Neural cell (in vitro differentiated cells): Measurements from ENCODE around the gene INPP5A. TPM values are rescaled to one million over a fixed set of nuclear protein-coding genes. Genes with fewer than 3 reads are reported as not detected.

Experiments used
- H2AFZ ChIP-seq: fragments of 200-600, 300-800 bp; sonication (generic), shearing (Covaris generic); 2 replicates; pipeline ENCODE4 v1.6.0; 2014; ENCODE audit warnings: low read depth, mild to moderate bottlenecking, antibody characterized with exemption, low read length, moderate library complexity
- H3F3A ChIP-seq: fragments of 200-600 bp; shearing (Covaris generic); 2 replicates; pipeline ENCODE4 v1.6.1; 2016; ENCODE audit warnings: mild to moderate bottlenecking, moderate library complexity, mixed read lengths, antibody characterized with exemption, low read length; ENCODE audit not compliant: insufficient read depth, poor library complexity, severe bottlenecking
- H3K27ac ChIP-seq: fragments of 200-600, 300-800 bp; sonication (generic), shearing (Covaris generic); 2 replicates; pipeline ENCODE4 v1.5.1; 2014; ENCODE audit warnings: mild to moderate bottlenecking, low read length, moderate library complexity
- H3K27me3 ChIP-seq: fragments of 300-800, 200-600 bp; sonication (generic), shearing (Covaris generic); 2 replicates; pipeline ENCODE4 v1.6.0; 2014; ENCODE audit warnings: mild to moderate bottlenecking, low read depth, low read length, moderate library complexity; ENCODE audit not compliant: insufficient read depth
- H3K36me3 ChIP-seq: fragments of 300-800, 200-600 bp; sonication (generic), shearing (Covaris generic); 2 replicates; pipeline ENCODE4 v1.5.1; 2014; ENCODE audit warnings: mild to moderate bottlenecking, antibody characterized with exemption, low read length, moderate library complexity; ENCODE audit not compliant: insufficient read depth
- H3K4me2 ChIP-seq: fragments of 300-800, 200-600 bp; sonication (generic), shearing (Covaris generic); 2 replicates; pipeline ENCODE4 v1.6.0; 2014; ENCODE audit warnings: mild to moderate bottlenecking, low read length
- H3K4me3 ChIP-seq: fragments of 300-800, 200-600 bp; sonication (generic), shearing (Covaris generic); 2 replicates; pipeline ENCODE4 v1.5.1; 2014; ENCODE audit warnings: mild to moderate bottlenecking, low read length, moderate library complexity
- H3K79me2 ChIP-seq: fragments of 200-600 bp; shearing (Covaris generic); replicated peaks from 2 replicates; pipeline ENCODE4 v1.6.0; 2014; ENCODE audit warnings: mild to moderate bottlenecking, low read length, moderate library complexity; ENCODE audit not compliant: insufficient read depth
- H3K9ac ChIP-seq: fragments of 300-800, 200-600 bp; sonication (generic), shearing (Covaris generic); 2 replicates; pipeline ENCODE4 v1.6.1; 2016; ENCODE audit warnings: mild to moderate bottlenecking, low read length, mixed read lengths
- H3K9me2 ChIP-seq: fragments of 200-600 bp; shearing (Covaris generic); 2 replicates; pipeline ENCODE4 v1.6.1; 2016; ENCODE audit warnings: mild to moderate bottlenecking, low read length, mixed read lengths; ENCODE audit not compliant: insufficient read depth
- H3K9me3 ChIP-seq: fragments of 200-600, 300-800 bp; sonication (generic), shearing (Covaris generic); 2 replicates; pipeline ENCODE4 v1.6.1; 2016; ENCODE audit warnings: mild to moderate bottlenecking, mixed run types, low read length, moderate library complexity, mixed read lengths
- H4K20me1 ChIP-seq: fragments of 200-600 bp; shearing (Covaris generic); 2 replicates; pipeline ENCODE4 v1.6.1; 2016; ENCODE audit warnings: mild to moderate bottlenecking, mixed run types; ENCODE audit not compliant: insufficient read depth
- EP300 ChIP-seq: fragments of 450-650 bp; conservative IDR thresholded peaks from 2 replicates; pipeline ENCODE4 v1.6.1; 2014; ENCODE audit warnings: antibody characterized with exemption, mild to moderate bottlenecking, moderate library complexity; ENCODE audit not compliant: poor library complexity, severe bottlenecking
- EZH2 ChIP-seq: fragments of 200-600, 300-800 bp; shearing (Covaris generic), sonication (generic); IDR thresholded peaks from 2 replicates; pipeline ENCODE4 v1.6.1; 2014; ENCODE audit warnings: antibody characterized with exemption, low read length, borderline replicate concordance, mild to moderate bottlenecking; ENCODE audit not compliant: insufficient read depth, poor library complexity, severe bottlenecking
- MXI1 ChIP-seq: fragments of 450-650 bp; conservative IDR thresholded peaks from 2 replicates; pipeline ENCODE4 v1.6.1; 2014; ENCODE audit warnings: antibody characterized with exemption, mild to moderate bottlenecking; ENCODE audit not compliant: poor library complexity, severe bottlenecking
- POLR2AphosphoS5 ChIP-seq: IDR thresholded peaks from 2 replicates; pipeline ENCODE4 v1.6.1; 2012
- RAD21 ChIP-seq: fragments of 450-650 bp; conservative IDR thresholded peaks from 2 replicates; pipeline ENCODE4 v1.6.1; 2014; ENCODE audit warnings: antibody characterized with exemption, mild to moderate bottlenecking, moderate library complexity
- SMC3 ChIP-seq: fragments of 450-650 bp; conservative IDR thresholded peaks from 2 replicates; pipeline ENCODE4 v1.6.1; 2014; ENCODE audit warnings: antibody characterized with exemption, mild to moderate bottlenecking, moderate library complexity; ENCODE audit not compliant: poor library complexity
- TAF1 ChIP-seq: IDR thresholded peaks from 2 replicates; pipeline ENCODE4 v1.6.1; 2012; ENCODE audit warnings: low read depth
- polyA plus RNA-seq: library from polyadenylated mRNA; depleted of rRNA; stranded (reverse); fragments of >200 nt; gene quantifications from 2 replicates; pipeline ENCODE4 v1.2.3, GENCODE V29; 2014
- TF ChIP-seq, protein P1 (sequence below): IDR thresholded peaks from 2 replicates; pipeline ENCODE4 v1.6.1; 2012; ENCODE audit warnings: borderline replicate concordance
- TF ChIP-seq, protein P2 (sequence below): fragments of 450-650 bp; IDR thresholded peaks from 2 replicates; pipeline ENCODE4 v1.5.1; 2014; ENCODE audit warnings: antibody characterized with exemption, mild to moderate bottlenecking, moderate library complexity; ENCODE audit not compliant: poor library complexity, severe bottlenecking

The INPP5A gene
- polyA plus RNA-seq, 1 donor from 2014 or later, result 48.8 TPM

DNA sequence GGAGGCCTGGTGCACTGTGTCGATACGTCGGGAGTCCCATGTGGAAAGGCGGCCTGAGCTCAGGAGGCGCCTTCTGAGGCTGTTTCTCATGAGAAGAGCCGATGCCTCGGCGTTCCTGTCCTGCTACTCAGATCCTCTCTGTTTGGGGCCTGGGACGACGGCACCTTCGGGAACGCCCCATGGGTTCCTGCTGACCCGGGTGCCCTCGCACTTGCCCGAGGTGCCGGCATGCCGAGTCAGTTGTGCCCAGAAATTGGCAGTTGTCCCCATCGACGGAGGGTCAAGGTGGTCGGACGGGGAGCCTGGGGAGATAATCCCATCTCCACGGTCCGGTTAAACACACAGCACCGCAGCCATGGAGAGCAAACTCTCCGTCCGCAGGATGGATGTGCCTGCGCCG, 215.4 kb downstream of the INPP5A start:
- Histone ChIP-seq H3K27ac (no peak overlapping the region), H3K4me2 (no peak overlapping the region), H3K9me3 (no peaks in the 10 kb centered on the region), H3K79me2 (no peaks in the 10 kb centered on the region), H3K9me2 (no peaks in the 10 kb centered on the region), H3K9ac (no peak overlapping the region), H3K27me3 (peaks cover 4% of the 10 kb centered on the region), H3K36me3 (no peaks in the 10 kb centered on the region), H3F3A (no peaks in the 10 kb centered on the region), H4K20me1 (no peaks in the 10 kb centered on the region), H3K4me3 (no peak overlapping the region), H2AFZ (no peak overlapping the region)
- no peak for TF ChIP-seq RAD21

DNA sequence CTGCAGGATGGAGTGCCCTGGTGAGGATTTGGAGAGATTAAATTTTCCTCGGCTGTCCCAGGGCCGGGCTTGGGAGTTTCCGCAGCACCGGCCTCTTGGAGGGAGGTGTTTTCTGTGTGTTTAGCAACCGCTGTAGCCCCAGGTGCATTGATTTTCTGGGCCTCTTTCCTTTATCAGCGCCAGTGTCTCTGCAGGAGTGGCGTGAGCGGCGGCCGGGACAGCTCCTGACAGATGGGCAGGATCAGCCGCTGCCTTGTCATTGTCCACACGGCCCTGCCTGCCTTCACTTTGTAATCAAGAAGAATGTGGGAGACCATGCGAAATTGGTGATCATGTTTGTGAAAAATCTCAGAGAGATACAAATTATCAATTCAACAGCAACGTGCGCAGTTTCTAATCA, 216.0 kb downstream of the INPP5A start:
- Histone ChIP-seq H3F3A (no peaks in the 10 kb centered on the region), H3K36me3 (no peaks in the 10 kb centered on the region), H3K27me3 (peaks cover 4% of the 10 kb centered on the region), H3K4me2 (no peak overlapping the region), H3K79me2 (no peaks in the 10 kb centered on the region), H3K9me2 (no peaks in the 10 kb centered on the region), H3K27ac (no peak overlapping the region), H4K20me1 (no peaks in the 10 kb centered on the region), H2AFZ (no peak overlapping the region), H3K9me3 (no peaks in the 10 kb centered on the region), H3K4me3 (no peak overlapping the region), H3K9ac (no peak overlapping the region)
- TF ChIP-seq, protein P1, sequence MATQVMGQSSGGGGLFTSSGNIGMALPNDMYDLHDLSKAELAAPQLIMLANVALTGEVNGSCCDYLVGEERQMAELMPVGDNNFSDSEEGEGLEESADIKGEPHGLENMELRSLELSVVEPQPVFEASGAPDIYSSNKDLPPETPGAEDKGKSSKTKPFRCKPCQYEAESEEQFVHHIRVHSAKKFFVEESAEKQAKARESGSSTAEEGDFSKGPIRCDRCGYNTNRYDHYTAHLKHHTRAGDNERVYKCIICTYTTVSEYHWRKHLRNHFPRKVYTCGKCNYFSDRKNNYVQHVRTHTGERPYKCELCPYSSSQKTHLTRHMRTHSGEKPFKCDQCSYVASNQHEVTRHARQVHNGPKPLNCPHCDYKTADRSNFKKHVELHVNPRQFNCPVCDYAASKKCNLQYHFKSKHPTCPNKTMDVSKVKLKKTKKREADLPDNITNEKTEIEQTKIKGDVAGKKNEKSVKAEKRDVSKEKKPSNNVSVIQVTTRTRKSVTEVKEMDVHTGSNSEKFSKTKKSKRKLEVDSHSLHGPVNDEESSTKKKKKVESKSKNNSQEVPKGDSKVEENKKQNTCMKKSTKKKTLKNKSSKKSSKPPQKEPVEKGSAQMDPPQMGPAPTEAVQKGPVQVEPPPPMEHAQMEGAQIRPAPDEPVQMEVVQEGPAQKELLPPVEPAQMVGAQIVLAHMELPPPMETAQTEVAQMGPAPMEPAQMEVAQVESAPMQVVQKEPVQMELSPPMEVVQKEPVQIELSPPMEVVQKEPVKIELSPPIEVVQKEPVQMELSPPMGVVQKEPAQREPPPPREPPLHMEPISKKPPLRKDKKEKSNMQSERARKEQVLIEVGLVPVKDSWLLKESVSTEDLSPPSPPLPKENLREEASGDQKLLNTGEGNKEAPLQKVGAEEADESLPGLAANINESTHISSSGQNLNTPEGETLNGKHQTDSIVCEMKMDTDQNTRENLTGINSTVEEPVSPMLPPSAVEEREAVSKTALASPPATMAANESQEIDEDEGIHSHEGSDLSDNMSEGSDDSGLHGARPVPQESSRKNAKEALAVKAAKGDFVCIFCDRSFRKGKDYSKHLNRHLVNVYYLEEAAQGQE, result no peak
- TF ChIP-seq MXI1, result no peak
- TF ChIP-seq, protein P2, sequence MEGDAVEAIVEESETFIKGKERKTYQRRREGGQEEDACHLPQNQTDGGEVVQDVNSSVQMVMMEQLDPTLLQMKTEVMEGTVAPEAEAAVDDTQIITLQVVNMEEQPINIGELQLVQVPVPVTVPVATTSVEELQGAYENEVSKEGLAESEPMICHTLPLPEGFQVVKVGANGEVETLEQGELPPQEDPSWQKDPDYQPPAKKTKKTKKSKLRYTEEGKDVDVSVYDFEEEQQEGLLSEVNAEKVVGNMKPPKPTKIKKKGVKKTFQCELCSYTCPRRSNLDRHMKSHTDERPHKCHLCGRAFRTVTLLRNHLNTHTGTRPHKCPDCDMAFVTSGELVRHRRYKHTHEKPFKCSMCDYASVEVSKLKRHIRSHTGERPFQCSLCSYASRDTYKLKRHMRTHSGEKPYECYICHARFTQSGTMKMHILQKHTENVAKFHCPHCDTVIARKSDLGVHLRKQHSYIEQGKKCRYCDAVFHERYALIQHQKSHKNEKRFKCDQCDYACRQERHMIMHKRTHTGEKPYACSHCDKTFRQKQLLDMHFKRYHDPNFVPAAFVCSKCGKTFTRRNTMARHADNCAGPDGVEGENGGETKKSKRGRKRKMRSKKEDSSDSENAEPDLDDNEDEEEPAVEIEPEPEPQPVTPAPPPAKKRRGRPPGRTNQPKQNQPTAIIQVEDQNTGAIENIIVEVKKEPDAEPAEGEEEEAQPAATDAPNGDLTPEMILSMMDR, result no peak
- TF ChIP-seq EP300, result no peak

DNA sequence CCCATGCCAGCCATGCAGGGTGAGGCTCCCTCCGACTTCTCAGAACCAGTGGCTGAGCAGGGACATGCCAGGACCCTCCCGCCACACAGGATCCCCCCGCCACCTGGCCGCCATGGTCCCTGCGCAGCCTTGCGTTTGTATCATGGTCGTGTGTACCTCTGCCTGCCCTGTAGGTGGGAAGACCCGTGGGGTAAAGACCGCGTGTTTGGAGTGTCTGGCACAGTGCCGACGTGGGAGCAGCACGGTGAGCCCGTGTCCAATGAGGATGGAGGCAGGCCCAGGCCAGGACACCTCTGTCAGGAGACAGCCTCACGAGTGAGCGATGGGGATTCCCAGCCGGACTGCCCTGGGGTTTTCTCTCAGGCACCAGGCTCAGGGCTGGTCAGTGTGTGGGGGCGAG, 216.5 kb downstream of the INPP5A start:
- H3K4me3 ChIP-seq, result no peak overlapping the region
- no peaks in the 10 kb centered on the region for H3K79me2 ChIP-seq
- H3F3A ChIP-seq, result no peaks in the 10 kb centered on the region
- no peak overlapping the region for H3K27ac ChIP-seq
- peaks cover 2% of the 10 kb centered on the region for H3K27me3 ChIP-seq
- H3K4me2 ChIP-seq, result no peak overlapping the region
- no peaks in the 10 kb centered on the region for H4K20me1 ChIP-seq
- TF ChIP-seq, protein P1, result no peak
- TF ChIP-seq EZH2, result no peak
- no peak for TF ChIP-seq TAF1
- TF ChIP-seq EP300, result no peak
- no peak for TF ChIP-seq MXI1
- TF ChIP-seq SMC3, result no peak
- TF ChIP-seq, protein P2, result no peak
- no peak for TF ChIP-seq POLR2AphosphoS5
- no peak for TF ChIP-seq RAD21
- no peaks in the 10 kb centered on the region for H3K9me3 ChIP-seq
- H2AFZ ChIP-seq, result no peak overlapping the region
- H3K9me2 ChIP-seq, result no peaks in the 10 kb centered on the region
- H3K9ac ChIP-seq, result no peak overlapping the region
- H3K36me3 ChIP-seq, result no peaks in the 10 kb centered on the region
